Suprapubic skin (tissue), 4 donors: ENCODE measurements around the gene LETM1. TPM values are rescaled to one million over a fixed set of nuclear protein-coding genes. Genes with fewer than 3 reads are reported as not detected.

Experiments used
- DNase-seq, 2 donors: peaks; one replicate each; pipeline ENCODE4 v3.0.0-alpha.2; 2019; ENCODE audit warnings: low spot score in 2 of 2
- H3K27ac ChIP-seq: fragments of 200-600 bp; sonication (generic); one replicate; pipeline ENCODE4 v1.5.1; 2019
- H3K27me3 ChIP-seq: fragments of 200-600 bp; sonication (generic); one replicate; pipeline ENCODE4 v1.5.1; 2019
- H3K36me3 ChIP-seq: fragments of 200-600 bp; sonication (generic); one replicate; pipeline ENCODE4 v1.5.1; 2019
- H3K4me1 ChIP-seq: fragments of 200-600 bp; sonication (generic); one replicate; pipeline ENCODE4 v1.5.1; 2019
- H3K4me3 ChIP-seq: fragments of 200-600 bp; sonication (generic); one replicate; pipeline ENCODE4 v1.5.1; 2019; ENCODE audit warnings: mild to moderate bottlenecking
- H3K9me3 ChIP-seq: fragments of 200-600 bp; sonication (generic); one replicate; pipeline ENCODE4 v1.5.1; 2019
- EP300 ChIP-seq: sonication (generic); formaldehyde crosslinking; IDR thresholded peaks from one replicate; pipeline ENCODE4 v1.6.1; 2017; ENCODE audit warnings: antibody characterized with exemption
- POLR2A ChIP-seq, 2 donors: fragments of 450-650 bp; IDR thresholded peaks; one replicate each; pipeline ENCODE4 v1.6.1; 2017; ENCODE audit warnings: antibody characterized with exemption in 2 of 2, mild to moderate bottlenecking in 2 of 2, moderate library complexity in 2 of 2
- POLR2AphosphoS5 ChIP-seq, 3 donors: sonication (generic); formaldehyde crosslinking; IDR thresholded peaks; one replicate each; pipeline ENCODE4 v1.6.1; 2017; ENCODE audit warnings: antibody characterized with exemption in 3 of 3
- WGBS: methylation state at CpG from one replicate; pipeline ENCODE4 v1.1.5; 2018; 5-methylcytosine and 5-hydroxymethylcytosine counted together
- total RNA-seq, 4 donors: library from RNA; depleted of rRNA; stranded (reverse); fragments of >200 nt; gene quantifications; one replicate each; pipeline ENCODE4 v1.1.0, GENCODE V29; 2016
- TF ChIP-seq, protein P1 (sequence below), 2 donors: fragments of 200-600 bp in 1 of 2; fragments of 450-650 bp in 1 of 2; sonication (generic) in 1 of 2; IDR thresholded peaks; one replicate each; pipeline ENCODE4 v1.5.1; 2016 to 2019; ENCODE audit warnings: antibody characterized with exemption in 2 of 2, mild to moderate bottlenecking in 1 of 2, moderate library complexity in 1 of 2

Gene LETM1
- total RNA-seq, 4 donors from 2014 or later, result 64.0 to 73.5 (median 65.2) TPM

GRCh38 chr4:1783970-1784369, 72.0 kb downstream of the LETM1 start:
- Histone ChIP-seq H3K9me3 (no peaks in the 10 kb centered on the region), H3K4me1 (peaks cover 76% of the 10 kb centered on the region), H3K4me3 (no peak overlapping the region), H3K36me3 (no peaks in the 10 kb centered on the region), H3K27ac (peak overlapping the region; percentile 77), H3K27me3 (peaks cover 5% of the 10 kb centered on the region)
- WGBS, result 59% methylated on average over 7 of the region's 12 CpGs
- no peak for TF ChIP-seq POLR2A (IDR thresholded peaks at IDR 0.05)
- TF ChIP-seq EP300, result no peak
- TF ChIP-seq, protein P1, sequence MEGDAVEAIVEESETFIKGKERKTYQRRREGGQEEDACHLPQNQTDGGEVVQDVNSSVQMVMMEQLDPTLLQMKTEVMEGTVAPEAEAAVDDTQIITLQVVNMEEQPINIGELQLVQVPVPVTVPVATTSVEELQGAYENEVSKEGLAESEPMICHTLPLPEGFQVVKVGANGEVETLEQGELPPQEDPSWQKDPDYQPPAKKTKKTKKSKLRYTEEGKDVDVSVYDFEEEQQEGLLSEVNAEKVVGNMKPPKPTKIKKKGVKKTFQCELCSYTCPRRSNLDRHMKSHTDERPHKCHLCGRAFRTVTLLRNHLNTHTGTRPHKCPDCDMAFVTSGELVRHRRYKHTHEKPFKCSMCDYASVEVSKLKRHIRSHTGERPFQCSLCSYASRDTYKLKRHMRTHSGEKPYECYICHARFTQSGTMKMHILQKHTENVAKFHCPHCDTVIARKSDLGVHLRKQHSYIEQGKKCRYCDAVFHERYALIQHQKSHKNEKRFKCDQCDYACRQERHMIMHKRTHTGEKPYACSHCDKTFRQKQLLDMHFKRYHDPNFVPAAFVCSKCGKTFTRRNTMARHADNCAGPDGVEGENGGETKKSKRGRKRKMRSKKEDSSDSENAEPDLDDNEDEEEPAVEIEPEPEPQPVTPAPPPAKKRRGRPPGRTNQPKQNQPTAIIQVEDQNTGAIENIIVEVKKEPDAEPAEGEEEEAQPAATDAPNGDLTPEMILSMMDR (IDR thresholded peaks at IDR 0.05), result no peak
- no peak for DNase-seq

DNA sequence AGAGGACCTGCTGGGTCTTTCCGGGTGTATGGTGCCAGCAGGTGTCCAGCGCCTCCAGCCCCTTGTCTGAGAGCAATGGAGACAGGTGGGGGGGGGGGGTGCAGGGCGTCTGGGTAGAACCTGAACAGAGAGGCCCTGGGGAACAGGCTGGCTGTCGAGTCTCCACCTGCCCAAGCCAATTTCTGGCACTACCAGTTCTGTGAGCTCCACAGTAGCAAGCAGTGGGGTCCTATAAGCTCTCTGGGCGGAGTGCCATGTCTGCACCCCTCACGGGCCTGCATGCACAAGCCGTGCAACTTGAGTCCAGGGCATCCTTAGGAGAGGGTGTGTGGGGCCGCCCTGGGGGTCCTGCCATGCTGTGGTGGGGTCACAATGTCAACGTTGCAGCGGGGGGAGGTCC, 72.9 kb downstream of the LETM1 start:
- Histone ChIP-seq H3K27ac (peak overlapping the region; percentile 28), H3K9me3 (no peaks in the 10 kb centered on the region), H3K27me3 (peaks cover 7% of the 10 kb centered on the region), H3K4me1 (peaks cover 77% of the 10 kb centered on the region), H3K4me3 (no peak overlapping the region), H3K36me3 (no peaks in the 10 kb centered on the region)
- no peak for TF ChIP-seq POLR2A (IDR thresholded peaks at IDR 0.05)
- no peak for TF ChIP-seq EP300
- TF ChIP-seq, protein P1 (IDR thresholded peaks at IDR 0.05), result no peak
- no peak for TF ChIP-seq POLR2AphosphoS5 (IDR thresholded peaks at IDR 0.05)
- no peak for DNase-seq
- 70% methylated on average over 3 of the region's 10 CpGs for WGBS

- no peak for TF ChIP-seq POLR2AphosphoS5 (IDR thresholded peaks at IDR 0.05)
- TF ChIP-seq POLR2A (IDR thresholded peaks at IDR 0.05), result no peak
- TF ChIP-seq EP300, result no peak
- TF ChIP-seq, protein P1 (IDR thresholded peaks at IDR 0.05), result no peak
- Histone ChIP-seq H3K27ac (no peak overlapping the region), H3K4me3 (no peak overlapping the region), H3K36me3 (no peaks in the 10 kb centered on the region), H3K4me1 (peaks cover 67% of the 10 kb centered on the region), H3K9me3 (no peaks in the 10 kb centered on the region), H3K27me3 (peaks cover 3% of the 10 kb centered on the region)
- DNase-seq, result no peak
- WGBS, result 73% methylated on average over 11 of the region's 14 CpGs
These were observed 75.5 kb downstream of the LETM1 start for GRCh38 chr4:1780435-1780834.

DNA sequence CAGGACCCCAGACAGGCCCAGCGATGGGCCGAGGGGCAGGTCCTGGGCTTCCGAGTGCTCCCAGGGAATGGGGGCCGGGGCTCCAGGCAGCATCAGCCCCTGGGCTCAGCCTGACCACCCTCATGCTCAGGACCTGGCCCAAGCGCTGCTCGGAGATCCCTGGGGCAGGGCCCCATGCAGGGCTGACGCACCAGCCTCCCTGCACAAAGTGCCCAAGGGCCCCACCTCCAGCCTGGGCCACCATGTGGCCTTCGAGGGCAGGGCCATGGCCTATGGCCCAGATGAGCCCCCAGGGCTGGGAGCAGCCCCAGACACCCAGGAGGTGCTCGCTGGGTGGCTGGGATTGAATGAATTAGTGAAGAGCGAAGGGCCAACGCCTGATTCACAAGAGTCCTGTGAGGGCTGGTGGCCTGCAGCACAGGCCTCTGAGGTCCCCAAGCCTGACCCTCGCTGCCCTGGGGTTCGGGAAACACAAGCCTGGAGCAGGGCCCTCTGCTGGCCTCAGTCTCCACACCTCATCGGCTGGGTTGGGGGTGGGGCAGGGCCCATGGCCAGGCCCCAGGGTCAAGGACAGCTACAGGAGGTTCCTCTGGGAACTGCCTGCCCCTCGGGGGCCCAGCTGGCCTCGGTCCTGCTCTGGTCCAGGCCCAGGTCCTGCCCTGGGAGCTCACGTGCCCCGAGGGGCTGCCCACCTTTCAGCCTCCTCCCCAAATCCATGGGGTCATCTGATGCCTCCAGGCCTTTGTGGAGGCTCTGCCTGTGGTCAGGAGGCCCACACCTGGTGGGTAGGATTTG, 76.2 kb downstream of the LETM1 start:
- H3K27ac ChIP-seq, result no peak overlapping the region
- no peak for DNase-seq
- TF ChIP-seq POLR2A (IDR thresholded peaks at IDR 0.05) (no peak), POLR2AphosphoS5 (IDR thresholded peaks at IDR 0.05) (no peak), EP300 (no peak)
- TF ChIP-seq, protein P1 (IDR thresholded peaks at IDR 0.05), result no peak
- H3K9me3 ChIP-seq, result no peaks in the 10 kb centered on the region
- H3K4me1 ChIP-seq, result peaks cover 60% of the 10 kb centered on the region
- no peaks in the 10 kb centered on the region for H3K36me3 ChIP-seq
- H3K4me3 ChIP-seq, result no peak overlapping the region
- H3K27me3 ChIP-seq, result peaks cover 3% of the 10 kb centered on the region
- WGBS, result 70% methylated on average over 2 of the region's 18 CpGs

DNA sequence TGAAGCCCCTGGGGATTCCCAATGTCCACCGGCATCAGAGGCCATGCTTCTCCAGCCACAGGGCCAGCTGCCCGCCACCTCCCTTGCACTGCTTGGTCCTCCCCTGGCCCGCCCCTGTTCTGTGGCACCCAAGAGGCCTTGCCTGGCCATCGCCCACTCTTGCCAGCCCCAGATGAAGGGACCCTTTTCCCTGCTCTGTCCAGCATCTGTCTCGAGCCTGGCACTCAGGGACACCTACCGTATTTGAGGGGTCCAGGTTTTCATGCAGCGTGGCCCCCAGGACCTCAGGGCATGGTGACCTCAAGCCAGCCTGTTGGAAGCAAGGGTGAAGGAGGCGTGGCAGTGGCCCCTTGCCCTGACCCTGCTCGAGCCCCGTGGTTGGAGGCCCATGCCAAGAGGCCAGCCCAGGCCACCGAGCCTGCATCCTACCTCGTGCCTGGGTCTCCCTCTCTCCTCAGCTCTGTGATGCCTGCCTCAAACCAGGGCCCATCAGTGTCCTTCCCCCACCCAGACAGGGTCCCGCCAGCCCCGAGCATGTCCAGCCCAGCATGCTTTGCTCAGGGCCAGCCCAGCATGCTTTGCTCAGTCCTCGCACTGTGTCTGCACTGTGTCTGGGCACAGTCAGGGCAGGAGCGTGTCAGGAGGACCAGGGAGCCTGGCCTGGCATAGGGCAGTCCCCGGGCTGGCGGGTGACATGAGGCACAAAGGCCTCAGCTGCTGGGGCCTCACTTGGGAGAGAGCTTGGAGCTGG, 77.1 kb downstream of the LETM1 start:
- no peak for TF ChIP-seq EP300
- TF ChIP-seq, protein P1 (IDR thresholded peaks at IDR 0.05), result no peak
- Histone ChIP-seq H3K27ac (no peak overlapping the region), H3K36me3 (no peaks in the 10 kb centered on the region), H3K27me3 (peaks cover 3% of the 10 kb centered on the region), H3K4me3 (no peak overlapping the region), H3K9me3 (no peaks in the 10 kb centered on the region), H3K4me1 (peaks cover 53% of the 10 kb centered on the region)
- WGBS, result 86% methylated on average over 8 of the region's 18 CpGs
- no peak for DNase-seq
